Parathyroid adenoma (tissue), 2 donors: ENCODE data around the gene MDFIC.

ENCODE experiments used
- H2AFZ ChIP-seq: fragments of 300-600 bp; sonication (generic); one replicate; pipeline ENCODE4 v1.7.0; 2017; ENCODE audit warnings: antibody characterized with exemption, mild to moderate bottlenecking
- H3K27ac ChIP-seq: fragments of 300-600 bp; sonication (generic); one replicate; pipeline ENCODE4 v1.7.0; 2017
- H3K27me3 ChIP-seq: fragments of 300-600 bp; sonication (generic); one replicate; pipeline ENCODE4 v1.7.0; 2017; ENCODE audit warnings: low read length; ENCODE audit not compliant: control insufficient read depth, insufficient read depth
- H3K36me3 ChIP-seq: fragments of 300-600 bp; sonication (generic); one replicate; pipeline ENCODE4 v1.7.0; 2017; ENCODE audit warnings: low read length; ENCODE audit not compliant: control insufficient read depth, insufficient read depth
- H3K4me1 ChIP-seq: fragments of 300-600 bp; sonication (generic); one replicate; pipeline ENCODE4 v1.7.0; 2017; ENCODE audit warnings: control low read depth
- H3K4me2 ChIP-seq: fragments of 300-600 bp; sonication (generic); one replicate; pipeline ENCODE4 v1.7.0; 2017; ENCODE audit warnings: low read length
- H3K4me3 ChIP-seq: fragments of 300-600 bp; sonication (generic); one replicate; pipeline ENCODE4 v1.7.0; 2017; ENCODE audit warnings: low read depth, low read length
- H3K79me2 ChIP-seq: fragments of 300-600 bp; sonication (generic); one replicate; pipeline ENCODE4 v1.7.0; 2017; ENCODE audit warnings: control low read depth
- H3K9ac ChIP-seq: fragments of 300-600 bp; sonication (generic); one replicate; pipeline ENCODE4 v1.7.0; 2017; ENCODE audit warnings: mild to moderate bottlenecking
- H3K9me3 ChIP-seq: fragments of 300-600 bp; sonication (generic); one replicate; pipeline ENCODE4 v1.7.0; 2017; ENCODE audit warnings: low read length; ENCODE audit not compliant: control insufficient read depth
- CTCF ChIP-seq: fragments of 300-600 bp; sonication (generic); IDR thresholded peaks from one replicate; pipeline ENCODE4 v1.7.0; 2017; ENCODE audit warnings: antibody characterized with exemption, mild to moderate bottlenecking
- donor health status: primary hyperparathyroidism.

The MDFIC gene

GRCh38 chr7:114931656-114932011 is 9.7 kb downstream of the MDFIC start:
- no peak overlapping the region for H3K4me3 ChIP-seq
- no peaks in the 10 kb centered on the region for H3K79me2 ChIP-seq
- no peak overlapping the region for H3K4me2 ChIP-seq
- no peak overlapping the region for H2AFZ ChIP-seq
- no peak overlapping the region for H3K27ac ChIP-seq
- no peaks in the 10 kb centered on the region for H3K9me3 ChIP-seq
- no peak overlapping the region for H3K9ac ChIP-seq
- H3K4me1 ChIP-seq: peaks cover 3% of the 10 kb centered on the region
- no peaks in the 10 kb centered on the region for H3K36me3 ChIP-seq
- H3K27me3 ChIP-seq: no peaks in the 10 kb centered on the region
- TF ChIP-seq CTCF: no peak

GRCh38 chr7:114932991-114933390 is 11.1 kb downstream of the MDFIC start:
- H3K9ac ChIP-seq: no peak overlapping the region
- H3K4me2 ChIP-seq: no peak overlapping the region
- H3K27ac ChIP-seq: no peak overlapping the region
- no peaks in the 10 kb centered on the region for H3K36me3 ChIP-seq
- no peak overlapping the region for H2AFZ ChIP-seq
- H3K27me3 ChIP-seq: no peaks in the 10 kb centered on the region
- no peak overlapping the region for H3K4me3 ChIP-seq
- H3K4me1 ChIP-seq: peaks cover 3% of the 10 kb centered on the region
- H3K79me2 ChIP-seq: no peaks in the 10 kb centered on the region
- no peak for TF ChIP-seq CTCF
- no peaks in the 10 kb centered on the region for H3K9me3 ChIP-seq

GRCh38 chr7:114933658-114934057 is 11.8 kb downstream of the MDFIC start:
- no peak for TF ChIP-seq CTCF
- H3K4me1 ChIP-seq: peaks cover 3% of the 10 kb centered on the region
- no peaks in the 10 kb centered on the region for H3K9me3 ChIP-seq
- H3K27ac ChIP-seq: no peak overlapping the region
- H3K9ac ChIP-seq: no peak overlapping the region
- H3K4me3 ChIP-seq: no peak overlapping the region
- H2AFZ ChIP-seq: no peak overlapping the region
- H3K79me2 ChIP-seq: no peaks in the 10 kb centered on the region
- H3K27me3 ChIP-seq: no peaks in the 10 kb centered on the region
- H3K36me3 ChIP-seq: no peaks in the 10 kb centered on the region
- no peak overlapping the region for H3K4me2 ChIP-seq

- no peak for TF ChIP-seq CTCF
- Histone ChIP-seq H3K27me3 (no peaks in the 10 kb centered on the region), H3K79me2 (no peaks in the 10 kb centered on the region), H3K4me2 (no peak overlapping the region), H3K27ac (no peak overlapping the region), H3K4me1 (peaks cover 3% of the 10 kb centered on the region), H3K9ac (no peak overlapping the region), H2AFZ (no peak overlapping the region), H3K4me3 (no peak overlapping the region), H3K9me3 (no peaks in the 10 kb centered on the region), H3K36me3 (no peaks in the 10 kb centered on the region)
These were observed 12.2 kb downstream of the MDFIC start for GRCh38 chr7:114934086-114934485.

- Histone ChIP-seq H3K27me3 (no peaks in the 10 kb centered on the region), H3K9ac (no peak overlapping the region), H3K4me2 (no peak overlapping the region), H2AFZ (no peak overlapping the region), H3K9me3 (no peaks in the 10 kb centered on the region), H3K79me2 (no peaks in the 10 kb centered on the region), H3K27ac (no peak overlapping the region), H3K4me1 (peaks cover 3% of the 10 kb centered on the region), H3K36me3 (no peaks in the 10 kb centered on the region), H3K4me3 (no peak overlapping the region)
- TF ChIP-seq CTCF: no peak
These were observed 12.8 kb downstream of the MDFIC start for GRCh38 chr7:114934713-114935112.
